AG09309 (cell line): ENCODE data around the gene OPRM1.
"Not testable (repeated sequence)": the region's sequence is repeated elsewhere in the genome, so short reads cannot be mapped to it uniquely, and the experiment has no call there.

ENCODE experiments used
- DNase-seq: peaks from one replicate; pipeline ENCODE4 v3.0.0-alpha.2; 2010; ENCODE audit warnings: low read depth
- H3K4me3 ChIP-seq: 2 replicates; pipeline ENCODE4 v1.5.1; 2011; ENCODE audit warnings: mild to moderate bottlenecking, low read depth, low read length, moderate library complexity; ENCODE audit not compliant: control insufficient read depth
- TF ChIP-seq, protein P1 (sequence below): IDR thresholded peaks from 2 replicates; pipeline ENCODE4 v1.5.1; 2011; ENCODE audit warnings: mild to moderate bottlenecking, low read depth, low read length, inconsistent platforms; ENCODE audit not compliant: insufficient read depth, control insufficient read depth; ENCODE audit errors: missing control alignments

OPRM1 gene

GRCh38 chr6:154239392-154239791 lies 200.4 kb downstream of the OPRM1 start:
- H3K4me3 ChIP-seq, result no peak overlapping the region
- DNase-seq, result no peak
- TF ChIP-seq, protein P1, sequence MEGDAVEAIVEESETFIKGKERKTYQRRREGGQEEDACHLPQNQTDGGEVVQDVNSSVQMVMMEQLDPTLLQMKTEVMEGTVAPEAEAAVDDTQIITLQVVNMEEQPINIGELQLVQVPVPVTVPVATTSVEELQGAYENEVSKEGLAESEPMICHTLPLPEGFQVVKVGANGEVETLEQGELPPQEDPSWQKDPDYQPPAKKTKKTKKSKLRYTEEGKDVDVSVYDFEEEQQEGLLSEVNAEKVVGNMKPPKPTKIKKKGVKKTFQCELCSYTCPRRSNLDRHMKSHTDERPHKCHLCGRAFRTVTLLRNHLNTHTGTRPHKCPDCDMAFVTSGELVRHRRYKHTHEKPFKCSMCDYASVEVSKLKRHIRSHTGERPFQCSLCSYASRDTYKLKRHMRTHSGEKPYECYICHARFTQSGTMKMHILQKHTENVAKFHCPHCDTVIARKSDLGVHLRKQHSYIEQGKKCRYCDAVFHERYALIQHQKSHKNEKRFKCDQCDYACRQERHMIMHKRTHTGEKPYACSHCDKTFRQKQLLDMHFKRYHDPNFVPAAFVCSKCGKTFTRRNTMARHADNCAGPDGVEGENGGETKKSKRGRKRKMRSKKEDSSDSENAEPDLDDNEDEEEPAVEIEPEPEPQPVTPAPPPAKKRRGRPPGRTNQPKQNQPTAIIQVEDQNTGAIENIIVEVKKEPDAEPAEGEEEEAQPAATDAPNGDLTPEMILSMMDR, result no peak

DNA sequence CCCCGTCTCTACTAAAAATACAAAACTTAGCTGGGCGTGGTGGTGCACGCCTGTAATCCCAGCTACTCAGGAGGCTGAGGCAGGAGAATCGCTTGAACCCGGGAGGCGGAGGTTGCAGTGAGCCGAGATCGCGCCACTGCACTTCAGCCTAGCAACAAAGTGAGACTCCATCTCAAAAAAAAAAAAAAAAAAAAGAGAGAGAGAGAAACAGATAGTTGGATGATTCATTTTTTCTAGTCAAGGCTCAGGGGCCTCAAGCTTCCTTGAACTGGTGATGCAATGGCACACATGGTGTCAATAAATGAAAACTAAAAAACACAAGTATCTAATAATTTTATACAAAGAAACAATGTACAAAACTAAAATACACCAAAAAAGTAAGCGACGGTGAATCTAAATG lies 202.0 kb downstream of the OPRM1 start:
- DNase-seq, H3K4me3 ChIP-seq: not testable (repeated sequence)

- TF ChIP-seq, protein P1, result no peak
- H3K4me3 ChIP-seq, result no peak overlapping the region
- DNase-seq, result no peak
These were observed 202.5 kb downstream of the OPRM1 start for GRCh38 chr6:154241581-154241980.

DNA sequence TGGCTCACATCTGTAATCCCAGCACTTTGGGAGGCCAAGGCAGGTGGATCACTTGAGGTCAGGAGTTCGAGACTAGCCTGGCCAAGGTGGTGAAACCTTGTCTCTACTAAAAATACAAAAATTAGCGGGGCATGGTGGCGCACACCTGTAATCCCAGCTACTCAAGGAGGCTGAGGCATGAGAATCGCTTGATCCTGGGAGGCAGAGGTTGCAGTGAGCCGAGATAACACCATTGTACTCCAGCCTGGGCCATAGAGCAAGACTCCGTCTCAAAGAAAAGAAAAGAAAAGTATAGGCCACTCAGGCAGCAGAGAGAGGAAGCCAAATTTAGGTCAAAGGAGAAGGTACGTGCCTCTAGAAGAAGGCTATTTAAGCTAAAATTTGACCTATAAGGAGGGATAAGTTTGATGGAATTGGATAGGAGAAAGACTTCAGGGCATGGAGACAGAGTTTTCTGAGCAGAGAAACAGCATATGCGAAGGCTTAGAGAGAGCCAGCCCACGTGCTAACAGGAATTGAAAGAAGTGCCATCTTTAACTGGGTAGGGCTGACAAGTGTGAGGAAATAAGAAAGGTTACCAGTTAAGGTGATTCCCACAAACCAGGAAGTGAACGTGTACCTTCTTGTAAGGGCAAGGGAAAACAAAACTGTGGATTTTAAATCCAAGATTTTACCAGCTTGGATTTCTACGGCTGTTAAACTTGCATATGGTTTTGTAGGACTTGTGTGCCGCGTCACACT lies 203.7 kb downstream of the OPRM1 start:
- TF ChIP-seq, protein P1, result no peak
- H3K4me3 ChIP-seq, result no peak overlapping the region
- no peak for DNase-seq

DNA sequence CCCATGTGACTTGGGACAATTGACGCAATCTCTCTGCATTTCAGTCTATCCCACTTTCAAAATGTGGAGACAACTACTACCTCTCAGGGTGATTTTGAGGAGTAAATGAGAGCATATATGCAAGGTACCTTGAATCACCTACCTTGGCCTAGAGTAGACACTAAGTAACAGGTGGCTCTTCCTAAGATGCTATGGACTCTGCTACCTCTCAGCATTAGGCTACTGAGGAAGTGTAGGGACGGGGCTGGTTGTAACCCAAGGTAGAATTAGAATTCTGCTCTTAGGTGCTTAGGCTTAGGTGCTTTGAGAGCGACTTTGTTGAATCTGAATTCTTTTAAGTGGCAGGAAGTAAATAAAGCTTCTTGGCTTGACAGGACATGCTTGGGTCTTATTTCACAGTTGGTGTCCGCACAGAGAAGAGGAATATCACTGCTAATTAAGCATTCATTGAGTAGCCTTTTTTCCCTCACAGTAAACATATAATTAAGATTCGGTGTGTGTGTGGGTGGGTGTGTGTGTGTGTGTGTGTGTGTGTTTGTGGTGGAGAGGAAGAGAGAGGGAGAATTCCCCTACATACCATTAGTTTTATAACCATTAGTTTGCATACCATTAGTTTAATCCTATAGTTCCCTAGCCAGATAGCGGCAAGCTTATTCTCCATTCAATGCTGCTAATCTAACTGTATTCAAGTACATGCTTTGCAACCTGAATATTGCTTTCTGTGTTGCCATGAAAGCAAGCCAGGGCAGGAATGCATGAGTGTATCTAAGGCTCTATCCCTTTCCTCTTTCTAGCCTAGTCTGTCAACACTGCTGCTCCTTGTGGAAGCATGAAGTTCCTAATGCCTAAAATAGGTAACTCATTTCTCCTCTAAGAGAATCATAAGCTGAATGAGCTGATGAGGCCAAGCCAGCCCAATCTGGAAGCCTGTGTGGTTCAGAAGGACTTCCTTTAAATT lies 205.0 kb downstream of the OPRM1 start:
- H3K4me3 ChIP-seq, result no peak overlapping the region
- no peak for DNase-seq

GRCh38 chr6:154245506-154245905 lies 206.5 kb downstream of the OPRM1 start:
- no peak overlapping the region for H3K4me3 ChIP-seq
- DNase-seq, result no peak
- TF ChIP-seq, protein P1, result no peak

More for the DNA sequence above, 205.0 kb downstream of the OPRM1 start:
- TF ChIP-seq, protein P1, result no peak

DNA sequence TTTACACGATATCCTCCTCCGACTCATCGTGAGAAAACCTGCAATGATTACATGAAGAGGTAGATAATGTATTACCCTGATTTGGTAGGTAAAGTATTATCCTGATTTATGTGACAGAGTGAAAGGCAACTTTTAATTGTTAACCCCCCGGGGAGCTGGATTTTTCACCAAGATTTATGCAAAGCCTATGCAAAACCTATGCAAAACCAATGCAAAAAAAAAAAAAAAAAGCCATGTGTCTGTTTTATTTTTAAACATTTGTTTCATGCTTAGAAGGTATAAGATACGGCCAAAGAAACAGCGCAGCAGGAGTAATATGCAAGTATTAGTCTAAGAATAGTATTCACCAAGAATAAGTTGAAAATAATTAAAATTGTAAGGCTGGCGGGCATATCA lies 207.7 kb downstream of the OPRM1 start:
- TF ChIP-seq, protein P1, result no peak
- no peak overlapping the region for H3K4me3 ChIP-seq
- DNase-seq, result no peak
